NCI-H2196 (cell line): Measurements from ENCODE around the gene DIPK1A.
A peak's percentile ranks its signal among the peaks of the same experiment; 100 is the strongest.

Experiments
- DNase-seq: peaks from one replicate; lab custom pipeline; 2025; ENCODE audit not compliant: unreplicated experiment; lab: John Stamatoyannopoulos, UW

The DIPK1A gene

GRCh38 chr1:92843429-92844352, 117.6 kb downstream of the DIPK1A start:
- no peak for DNase-seq

- DNase-seq, result no peak
Measured at GRCh38 chr1:92843046-92843423, 118.2 kb downstream of the DIPK1A start.

- no peak for DNase-seq
Measured at GRCh38 chr1:92842082-92843045, 118.9 kb downstream of the DIPK1A start.

- no peak for DNase-seq
Measured at GRCh38 chr1:92840600-92840999, 120.7 kb downstream of the DIPK1A start.

GRCh38 chr1:92839442-92839841, 121.8 kb downstream of the DIPK1A start:
- DNase-seq, result no peak

GRCh38 chr1:92838519-92838918, 122.7 kb downstream of the DIPK1A start:
- DNase-seq, result no peak

- no peak for DNase-seq
Measured at GRCh38 chr1:92837062-92837461, 124.2 kb downstream of the DIPK1A start.

GRCh38 chr1:92834617-92835016, 126.6 kb downstream of the DIPK1A start:
- no peak for DNase-seq

GRCh38 chr1:92833840-92834239, 127.4 kb downstream of the DIPK1A start:
- no peak for DNase-seq

GRCh38 chr1:92832537-92833114, 128.6 kb downstream of the DIPK1A start:
- DNase-seq, result no peak

- DNase-seq, result peak; percentile 98
Measured at GRCh38 chr1:92831762-92832536, 129.3 kb downstream of the DIPK1A start, which contains the start of gene RPL5. RPL5 (plus strand) TSS chr1:92832040; CDS start chr1:92832115, 75 bp downstream.

- DNase-seq, result no peak
Measured at GRCh38 chr1:92831368-92831761, 129.9 kb downstream of the DIPK1A start.

- DNase-seq, result no peak
Measured at GRCh38 chr1:92826792-92827191, 134.5 kb downstream of the DIPK1A start.

- DNase-seq, result no peak
Measured at GRCh38 chr1:92822879-92823278, 138.4 kb downstream of the DIPK1A start.

GRCh38 chr1:92820551-92820950, 140.7 kb downstream of the DIPK1A start:
- no peak for DNase-seq

- no peak for DNase-seq
Measured at GRCh38 chr1:92820024-92820423, 141.2 kb downstream of the DIPK1A start.

GRCh38 chr1:92817986-92818764, 143.1 kb downstream of the DIPK1A start:
- no peak for DNase-seq

- no peak for DNase-seq
Measured at GRCh38 chr1:92817137-92817697, 144.0 kb downstream of the DIPK1A start.

- DNase-seq, result no peak
Measured at GRCh38 chr1:92816732-92817131, 144.5 kb downstream of the DIPK1A start.
